GM19351 (cell line): ENCODE data around the gene FNDC5.

Experiments used
- ATAC-seq: cut with Tn5 transposase; IDR thresholded peaks from one replicate; pipeline ENCODE4 v1.9.1; 2021; ENCODE audit warnings: mild to moderate bottlenecking, moderate library complexity; ENCODE audit not compliant: unreplicated experiment

Gene FNDC5

GRCh38 chr1:32884726-32885125, 14.0 kb upstream of the FNDC5 start:
- ATAC-seq: no peak

GRCh38 chr1:32884032-32884372, 13.3 kb upstream of the FNDC5 start:
- no peak for ATAC-seq

GRCh38 chr1:32883338-32884031, 12.8 kb upstream of the FNDC5 start:
- ATAC-seq: no peak

GRCh38 chr1:32881871-32882850, 11.4 kb upstream of the FNDC5 start:
- ATAC-seq: no peak

- no peak for ATAC-seq
Measured at GRCh38 chr1:32881291-32881690, 10.6 kb upstream of the FNDC5 start.

GRCh38 chr1:32878637-32879041, 7.9 kb upstream of the FNDC5 start:
- ATAC-seq: no peak

GRCh38 chr1:32878183-32878582, 7.5 kb upstream of the FNDC5 start:
- no peak for ATAC-seq

GRCh38 chr1:32877211-32878110, 6.7 kb upstream of the FNDC5 start:
- ATAC-seq: no peak

GRCh38 chr1:32876341-32877210, 5.9 kb upstream of the FNDC5 start:
- no peak for ATAC-seq

- no peak for ATAC-seq
Measured at GRCh38 chr1:32874860-32875752, 4.4 kb upstream of the FNDC5 start.

GRCh38 chr1:32873484-32873883, 2.8 kb upstream of the FNDC5 start:
- no peak for ATAC-seq

GRCh38 chr1:32872192-32872460, 1.4 kb upstream of the FNDC5 start:
- ATAC-seq: no peak

- no peak for ATAC-seq
Measured at GRCh38 chr1:32871364-32872191, 866 bp upstream of the FNDC5 start.

GRCh38 chr1:32869923-32870614, 643 bp downstream of the FNDC5 start:
- ATAC-seq: no peak

- ATAC-seq: no peak
Measured at GRCh38 chr1:32868806-32869455, 1.8 kb downstream of the FNDC5 start.

- ATAC-seq: no peak
Measured at GRCh38 chr1:32868085-32868484, 2.6 kb downstream of the FNDC5 start.

GRCh38 chr1:32867671-32868070, 3.0 kb downstream of the FNDC5 start:
- no peak for ATAC-seq
